Loucy (cell line): ENCODE results near the gene RWDD1.

ENCODE experiments used
- H2AFZ ChIP-seq: fragments of 200-600 bp; sonication (generic); 2 replicates; pipeline ENCODE4 v1.6.0; 2016; ENCODE audit warnings: antibody characterized with exemption, mild to moderate bottlenecking, low read length, moderate library complexity
- H3F3A ChIP-seq: fragments of 200-600 bp; 2 replicates; pipeline ENCODE4 v1.6.0; 2016; ENCODE audit warnings: antibody characterized with exemption, low read depth, mild to moderate bottlenecking
- H3K27me3 ChIP-seq: fragments of 200-600 bp; sonication (generic); 2 replicates; pipeline ENCODE4 v1.6.1; 2014; ENCODE audit warnings: low read length, mild to moderate bottlenecking; ENCODE audit not compliant: insufficient read depth, poor library complexity, severe bottlenecking
- H3K36me3 ChIP-seq: fragments of 200-600 bp; sonication (generic); 2 replicates; pipeline ENCODE4 v1.6.1; 2016; ENCODE audit warnings: low read length; ENCODE audit not compliant: insufficient read depth
- H3K4me1 ChIP-seq: fragments of 200-600 bp; sonication (generic); 2 replicates; pipeline ENCODE4 v1.5.1; 2014; ENCODE audit warnings: low read length, mild to moderate bottlenecking; ENCODE audit not compliant: insufficient read depth, poor library complexity, severe bottlenecking
- H3K4me2 ChIP-seq: fragments of 200-600 bp; sonication (generic); 2 replicates; pipeline ENCODE4 v1.6.0; 2014; ENCODE audit warnings: antibody characterized with exemption, low read length, low read depth, mild to moderate bottlenecking; ENCODE audit not compliant: poor library complexity, severe bottlenecking
- H3K4me3 ChIP-seq: fragments of 200-600 bp; sonication (generic); 2 replicates; pipeline ENCODE4 v1.5.1; 2014; ENCODE audit warnings: low read length, mild to moderate bottlenecking, mixed read lengths; ENCODE audit not compliant: poor library complexity, severe bottlenecking
- H3K79me2 ChIP-seq: fragments of 200-600 bp; sonication (generic); 2 replicates; pipeline ENCODE4 v1.6.1; 2014; ENCODE audit warnings: low read length; ENCODE audit not compliant: insufficient read depth
- H3K9ac ChIP-seq: fragments of 200-600 bp; sonication (generic); 2 replicates; pipeline ENCODE4 v1.6.0; 2014; ENCODE audit warnings: mild to moderate bottlenecking, low read depth, low read length, moderate library complexity; ENCODE audit not compliant: poor library complexity, severe bottlenecking
- H3K9me2 ChIP-seq: fragments of 200-600 bp; sonication (generic); replicated peaks from 2 replicates; pipeline ENCODE4 v1.6.1; 2016; ENCODE audit warnings: low read depth, low read length, mixed read lengths
- H3K9me3 ChIP-seq: fragments of 200-600 bp; sonication (generic); 2 replicates; pipeline ENCODE4 v1.6.1; 2014; ENCODE audit warnings: mild to moderate bottlenecking, antibody characterized with exemption, low read length, low read depth; ENCODE audit not compliant: insufficient read depth
- H4K20me1 ChIP-seq: fragments of 200-600 bp; sonication (generic); 2 replicates; pipeline ENCODE4 v1.6.0; 2014; ENCODE audit warnings: antibody characterized with exemption, low read length, mild to moderate bottlenecking; ENCODE audit not compliant: insufficient read depth, poor library complexity, severe bottlenecking
- CTCF ChIP-seq: fragments of 200-600 bp; sonication (generic); conservative IDR thresholded peaks from 2 replicates; pipeline ENCODE4 v1.5.1; 2014; ENCODE audit warnings: mild to moderate bottlenecking, antibody characterized with exemption, low read length
- EZH2phosphoT487 ChIP-seq: fragments of 200-600 bp; IDR thresholded peaks from 2 replicates; pipeline ENCODE4 v1.6.1; 2018; ENCODE audit warnings: antibody characterized with exemption, mild to moderate bottlenecking, moderate library complexity, borderline replicate concordance

RWDD1 gene

GRCh38 chr6:116616737-116617053, 45.4 kb downstream of the RWDD1 start:
- Histone ChIP-seq H3K27me3 (no peaks in the 10 kb centered on the region), H4K20me1 (no peaks in the 10 kb centered on the region), H3K9me3 (no peaks in the 10 kb centered on the region), H3K4me2 (peak overlapping the region; percentile 90), H3K4me1 (peaks cover 14% of the 10 kb centered on the region), H3F3A (no peaks in the 10 kb centered on the region), H3K4me3 (peak overlapping the region; percentile 92), H2AFZ (peak overlapping the region; percentile 97), H3K36me3 (no peaks in the 10 kb centered on the region), H3K9ac (no peak overlapping the region), H3K9me2 (no peaks in the 10 kb centered on the region), H3K79me2 (no peaks in the 10 kb centered on the region)
- no peak for TF ChIP-seq EZH2phosphoT487
- 0 out of 2 replicates have a peak, but pooled peaks have one; percentile 11 for TF ChIP-seq CTCF

GRCh38 chr6:116624036-116624805, 52.9 kb downstream of the RWDD1 start:
- Histone ChIP-seq H3K4me1 (peaks cover under 1% of the 10 kb centered on the region), H3K27me3 (no peaks in the 10 kb centered on the region), H3F3A (no peaks in the 10 kb centered on the region), H3K79me2 (no peaks in the 10 kb centered on the region), H3K4me2 (no peak overlapping the region), H4K20me1 (no peaks in the 10 kb centered on the region), H2AFZ (no peak overlapping the region), H3K9me3 (no peaks in the 10 kb centered on the region), H3K4me3 (no peak overlapping the region), H3K36me3 (no peaks in the 10 kb centered on the region), H3K9ac (no peak overlapping the region), H3K9me2 (no peaks in the 10 kb centered on the region)
- TF ChIP-seq CTCF (no peak), EZH2phosphoT487 (no peak)

GRCh38 chr6:116625872-116626271, 54.6 kb downstream of the RWDD1 start:
- no peak for TF ChIP-seq CTCF
- TF ChIP-seq EZH2phosphoT487, result no peak
- Histone ChIP-seq H4K20me1 (no peaks in the 10 kb centered on the region), H3K4me1 (peaks cover 14% of the 10 kb centered on the region)

More at GRCh38 chr6:116625872-116626271, 54.6 kb downstream of the RWDD1 start:
- Histone ChIP-seq H3F3A (no peaks in the 10 kb centered on the region), H3K9me3 (no peaks in the 10 kb centered on the region), H3K36me3 (no peaks in the 10 kb centered on the region), H3K79me2 (no peaks in the 10 kb centered on the region), H3K4me3 (no peak overlapping the region), H3K4me2 (no peak overlapping the region), H3K9me2 (no peaks in the 10 kb centered on the region), H3K27me3 (no peaks in the 10 kb centered on the region), H3K9ac (no peak overlapping the region), H2AFZ (no peak overlapping the region)
